Stimulated activated CD4-positive, alpha-beta T cell treated with anti-CD3 and anti-CD28 coated beads, TNF-alpha, amount 100 ng/mL, for 4 hours (primary cell): Measurements from ENCODE around the gene CATSPERD.
A peak's percentile ranks its signal among the peaks of the same experiment; 100 is the strongest.

Experiments used
- DNase-seq, 3 experiments: peaks; one replicate each; pipeline ENCODE4 v3.0.0-alpha.2; 2020; ENCODE audit warnings: low read depth in 3 of 3

Gene CATSPERD

GRCh38 chr19:5827342-5827890, 107.0 kb downstream of the CATSPERD start:
- DNase-seq, result no peak

- peak; percentile 86 to 92 (median 91) for DNase-seq
These were observed 107.6 kb downstream of the CATSPERD start for GRCh38 chr19:5827891-5828660.
